ENCODE results near the gene CAMTA1.

The CAMTA1 gene

DNA sequence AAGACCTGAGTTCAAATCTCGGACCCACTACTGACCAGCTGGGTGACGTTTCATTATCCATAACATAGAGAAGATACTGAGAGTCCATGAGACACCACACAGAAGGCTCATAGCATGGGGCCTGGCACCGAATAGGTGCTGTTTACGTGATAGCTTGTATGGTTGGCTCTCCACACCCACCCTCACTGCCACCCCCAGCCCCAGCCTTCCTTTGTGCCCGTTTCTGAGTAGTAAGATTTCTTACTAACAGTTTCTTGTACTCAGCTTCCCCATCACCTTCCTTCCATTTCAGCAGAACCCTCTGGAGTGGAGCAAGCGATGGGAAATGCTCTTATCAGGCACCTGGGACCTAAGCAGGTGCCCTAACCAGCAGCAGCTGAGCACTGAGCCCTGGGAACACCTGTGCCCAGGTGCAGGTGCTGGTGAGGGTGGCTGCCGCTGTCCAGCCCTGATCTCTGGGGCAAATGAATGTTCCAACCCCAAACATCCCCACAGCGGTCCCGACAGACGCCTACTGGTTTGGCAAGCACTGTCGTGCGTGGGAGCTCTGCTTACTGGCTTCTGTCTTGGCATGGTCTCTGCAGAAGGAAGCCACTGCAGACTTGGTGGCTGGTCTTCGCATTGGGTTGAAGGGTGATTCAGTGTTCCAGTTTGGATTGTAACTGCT is 225.4 kb downstream of the CAMTA1 start:
- DNase-seq = no peak

- no peak for DNase-seq
These were observed 226.6 kb downstream of the CAMTA1 start for GRCh38 chr1:7011826-7012225.

DNA sequence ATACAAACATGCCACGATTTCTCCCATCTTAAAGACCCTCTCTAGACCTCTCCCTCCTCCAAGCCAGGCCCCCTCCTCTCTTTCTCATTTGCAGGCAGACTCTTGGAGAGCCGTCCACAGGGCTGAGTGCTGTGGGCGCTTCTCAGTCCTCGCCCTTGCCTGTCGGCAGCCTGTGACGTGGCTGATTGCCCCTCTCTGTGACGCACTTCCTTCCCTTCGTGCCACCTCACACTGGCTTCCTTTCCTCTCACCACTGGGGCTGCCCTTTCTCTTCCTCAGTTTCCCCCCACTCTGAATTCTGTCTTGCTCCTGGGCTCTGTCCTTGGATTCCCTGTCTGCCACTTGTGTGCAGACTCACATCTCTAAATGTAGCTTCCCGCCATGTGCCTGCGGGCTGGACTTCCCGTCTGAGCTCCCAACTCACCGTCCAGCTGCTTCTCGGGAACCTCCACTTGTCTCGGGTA is 227.2 kb downstream of the CAMTA1 start:
- no peak for DNase-seq

DNA sequence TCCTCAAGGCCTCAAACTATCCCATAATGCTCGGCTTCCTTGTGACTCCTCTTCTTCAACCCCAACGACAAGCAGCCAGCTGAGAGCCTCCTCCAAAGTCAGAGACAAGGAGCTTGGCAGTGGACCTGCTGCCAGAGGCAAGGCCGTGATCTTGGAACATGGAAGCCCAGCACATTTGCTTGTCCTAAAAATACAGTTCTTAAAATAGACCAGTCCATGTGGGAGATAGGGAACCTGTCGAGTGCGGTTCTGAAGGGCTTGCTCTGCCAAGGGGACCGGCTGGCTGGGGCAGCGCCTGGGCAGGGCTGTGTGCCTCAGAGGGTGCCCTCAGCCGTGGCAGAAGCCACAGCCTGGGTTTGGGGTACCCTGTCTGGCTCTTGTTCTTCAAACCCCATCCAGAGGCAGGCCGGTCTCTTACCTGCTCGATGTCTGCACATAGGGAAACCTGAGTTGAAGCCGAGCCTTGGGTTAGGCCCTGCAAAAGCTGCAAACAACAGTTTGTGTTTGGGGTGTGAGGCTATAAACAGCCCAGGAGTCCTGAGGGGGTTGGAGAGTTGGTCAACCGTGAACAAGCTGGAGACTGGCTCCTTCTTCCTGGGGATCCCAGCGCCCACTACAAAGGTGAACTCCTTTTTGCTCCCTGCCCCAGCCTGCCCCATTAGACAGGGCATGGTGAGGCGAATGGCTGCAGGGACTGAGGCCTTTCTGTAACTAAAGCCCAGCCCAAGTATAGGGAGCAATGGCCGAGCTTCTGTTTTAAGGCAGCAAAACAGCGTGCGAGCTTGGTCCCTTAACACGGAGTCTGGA is 228.8 kb downstream of the CAMTA1 start:
- no peak for DNase-seq

- no peak for DNase-seq
These were observed 229.3 kb downstream of the CAMTA1 start for GRCh38 chr1:7014640-7014930.

DNA sequence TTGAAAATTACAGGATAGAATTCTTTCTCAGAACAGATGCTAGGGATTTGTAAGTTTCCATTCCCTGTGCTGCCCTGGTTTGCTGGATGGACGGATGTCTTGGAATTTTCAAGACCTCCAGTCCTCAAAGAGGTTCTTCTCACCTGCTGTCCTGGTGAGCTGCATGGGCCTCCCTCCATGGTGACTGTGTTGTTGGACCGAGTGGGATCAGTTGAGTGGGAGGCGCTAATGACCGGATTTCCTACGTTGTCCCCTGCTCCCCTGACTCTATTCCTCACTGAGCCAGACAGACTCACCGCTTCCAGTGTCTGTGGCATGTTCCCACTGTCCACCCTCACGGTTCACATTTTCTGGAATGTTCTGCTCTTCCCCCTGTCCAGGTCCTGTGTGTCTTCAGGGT is 229.8 kb downstream of the CAMTA1 start:
- no peak for DNase-seq

- DNase-seq = no peak
These were observed 233.1 kb downstream of the CAMTA1 start for GRCh38 chr1:7018351-7018750.

- DNase-seq = no peak
These were observed 233.6 kb downstream of the CAMTA1 start for GRCh38 chr1:7018826-7019225.

- no peak for DNase-seq
These were observed 234.3 kb downstream of the CAMTA1 start for GRCh38 chr1:7019510-7019909.

DNA sequence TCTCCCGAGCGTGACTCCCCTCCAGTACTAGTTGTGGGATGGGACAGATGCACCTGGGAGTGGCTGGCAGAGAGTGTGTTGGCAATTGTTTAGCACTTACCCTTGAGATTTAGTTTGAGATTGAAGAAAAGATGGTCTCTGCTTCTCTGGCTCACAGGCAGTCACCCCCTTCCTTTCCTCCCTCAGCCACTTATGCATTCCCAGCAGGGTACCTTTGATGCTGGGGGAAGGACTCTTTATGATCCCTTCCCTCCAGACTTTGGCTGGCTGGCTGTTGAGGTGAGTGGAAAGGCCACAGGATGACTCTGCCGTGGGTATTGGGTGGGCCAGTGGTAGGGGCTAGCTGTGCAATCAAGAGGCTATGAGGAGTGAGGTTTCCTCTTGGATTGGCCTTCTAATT is 236.8 kb downstream of the CAMTA1 start:
- no peak for DNase-seq

- no peak for DNase-seq
These were observed 239.8 kb downstream of the CAMTA1 start for GRCh38 chr1:7025013-7025412.

- DNase-seq = no peak
These were observed 240.9 kb downstream of the CAMTA1 start for GRCh38 chr1:7026169-7026568.

DNA sequence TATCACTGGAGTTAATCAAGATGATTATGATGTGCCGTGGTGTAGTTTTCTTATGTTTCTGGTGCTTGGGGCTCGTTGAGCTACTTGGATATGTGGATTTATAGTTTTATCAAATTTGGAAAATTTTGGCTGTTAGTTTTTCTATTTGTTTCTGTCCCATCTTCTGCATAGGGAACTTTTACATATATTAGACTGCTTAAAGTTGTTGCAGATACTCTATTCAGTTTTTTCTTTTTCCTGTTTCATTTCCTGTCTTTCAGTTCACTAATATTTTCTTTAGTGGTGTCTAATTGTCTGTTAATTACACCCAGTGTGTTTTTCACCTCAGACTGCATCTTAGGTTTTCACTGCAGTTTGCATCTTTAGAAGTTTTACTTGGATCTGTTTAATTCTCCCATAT is 247.7 kb downstream of the CAMTA1 start:
- no peak for DNase-seq

DNA sequence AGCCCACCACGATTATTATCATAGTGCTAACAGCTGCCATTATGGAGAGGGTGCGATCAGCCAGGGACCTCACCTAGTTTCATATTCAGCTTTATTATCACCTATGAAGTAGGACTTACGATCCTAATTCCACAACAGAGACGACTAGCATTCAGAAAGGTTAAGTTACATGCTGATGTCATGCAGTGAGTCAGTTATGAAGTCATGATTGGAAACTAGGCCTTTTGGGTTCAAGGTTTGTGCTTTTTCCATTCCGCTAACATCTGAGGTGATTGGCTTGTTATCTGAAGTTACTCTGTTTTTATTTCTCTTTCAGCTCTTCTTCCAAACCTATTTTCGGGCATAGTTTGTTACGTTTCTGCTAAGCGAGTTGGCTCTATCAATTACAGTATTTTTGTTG is 251.1 kb downstream of the CAMTA1 start:
- no peak for DNase-seq

DNA sequence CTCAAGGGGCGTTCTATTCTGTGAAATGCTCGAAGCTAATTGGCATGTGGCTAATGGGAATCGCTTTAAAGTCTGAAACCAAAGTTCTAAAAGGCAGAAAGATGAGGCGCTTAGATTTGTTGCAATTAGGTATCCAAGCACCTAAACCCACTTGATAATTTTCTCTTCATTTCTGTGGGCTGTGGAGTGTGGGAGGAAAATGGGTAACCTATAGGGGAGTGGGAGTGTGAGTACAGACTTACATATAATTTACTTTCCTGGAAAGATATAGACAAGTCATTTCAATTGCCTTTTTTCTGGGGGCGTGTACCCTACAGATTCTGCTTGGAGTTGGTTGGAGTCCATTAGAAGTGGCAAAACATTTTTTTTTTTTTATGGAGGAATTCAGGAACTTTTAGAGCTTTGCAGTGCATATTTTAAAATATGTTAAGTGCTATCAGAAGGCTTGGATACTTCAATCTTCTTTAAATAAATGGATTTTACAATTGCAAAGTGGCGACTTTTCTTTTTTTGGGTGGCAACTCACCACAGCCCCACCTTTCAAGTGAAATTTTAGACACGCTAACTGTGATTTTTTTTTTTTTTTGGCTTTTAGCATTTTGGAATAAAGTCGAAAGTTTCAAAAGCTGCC is 254.5 kb downstream of the CAMTA1 start:
- no peak for DNase-seq

DNA sequence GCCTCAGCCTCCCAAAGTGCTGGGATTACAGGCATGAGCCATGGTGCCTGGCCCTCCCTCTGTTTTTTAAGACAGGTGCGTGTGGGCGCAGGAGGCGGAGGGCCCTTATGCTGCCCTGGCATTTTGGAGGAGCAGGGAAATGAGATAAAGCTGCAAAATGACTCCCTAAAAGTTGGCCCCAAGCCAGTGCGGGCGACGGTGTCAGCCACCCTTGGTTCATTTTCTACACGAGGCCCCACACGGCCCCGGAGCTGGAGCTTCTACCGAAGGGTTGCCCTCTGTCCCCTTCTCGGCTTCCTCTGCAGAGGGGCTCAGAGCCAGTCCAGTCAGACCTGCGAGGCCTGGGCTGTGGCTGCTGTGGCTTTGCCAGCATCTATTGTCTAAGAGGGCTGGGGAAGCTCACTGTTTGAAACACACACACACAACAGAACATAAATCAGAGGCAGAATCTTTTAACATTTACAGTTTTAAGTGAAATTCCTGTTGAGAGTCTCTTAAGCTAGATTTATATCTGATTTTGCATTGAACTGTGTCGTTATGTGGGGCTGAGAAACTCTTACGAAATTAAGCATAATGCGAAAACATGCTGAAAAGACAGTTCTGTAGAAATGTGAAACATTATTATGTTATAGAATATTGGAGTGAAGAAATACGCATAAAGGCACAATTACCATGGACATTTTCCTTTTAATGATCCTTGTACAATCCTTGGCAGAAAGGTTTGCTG is 255.9 kb downstream of the CAMTA1 start:
- DNase-seq = no peak

GRCh38 chr1:7042322-7043190 is 257.3 kb downstream of the CAMTA1 start:
- DNase-seq = no peak

GRCh38 chr1:7043191-7043549 is 257.9 kb downstream of the CAMTA1 start:
- no peak for DNase-seq

- DNase-seq = no peak
These were observed 258.7 kb downstream of the CAMTA1 start for GRCh38 chr1:7043719-7044535.

DNA sequence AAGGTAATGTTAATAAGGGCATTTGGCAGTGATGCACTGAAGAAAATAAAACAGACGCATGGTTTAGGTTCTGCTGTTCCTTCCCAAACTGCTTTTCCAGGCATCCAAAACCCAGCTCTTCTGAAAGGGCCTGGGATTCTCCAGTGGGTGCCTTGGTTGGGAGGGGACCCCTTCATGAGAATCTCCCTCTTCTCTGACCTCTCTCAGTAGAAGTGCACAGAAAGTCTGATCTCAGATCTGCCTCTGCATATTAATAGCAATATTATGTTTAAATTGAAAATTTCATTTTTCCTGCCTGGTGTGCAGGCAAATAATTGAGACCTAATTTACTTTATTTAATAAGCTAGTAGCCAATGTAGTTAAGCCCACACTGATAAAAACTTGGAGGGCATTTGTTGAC is 260.6 kb downstream of the CAMTA1 start:
- no peak for DNase-seq

DNA sequence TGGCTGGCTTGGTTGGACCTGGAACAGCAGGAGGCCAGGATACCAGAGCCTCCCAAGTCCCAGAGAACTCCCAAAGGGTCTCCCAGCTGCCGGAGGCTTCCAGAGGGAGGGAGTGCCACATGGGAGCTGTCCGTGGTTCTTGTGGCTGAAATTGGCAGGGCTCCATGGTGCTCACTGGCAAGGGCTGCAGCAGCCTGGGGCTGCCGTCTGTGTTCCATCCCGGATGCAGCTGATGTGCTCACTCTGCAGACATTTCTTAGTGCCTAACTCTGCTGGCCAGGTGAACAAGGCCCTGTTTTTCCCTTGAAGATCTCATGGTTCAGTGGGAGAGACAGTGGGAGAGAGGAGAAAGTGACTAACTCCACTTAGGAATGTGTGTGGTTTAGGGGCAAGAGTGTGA is 261.1 kb downstream of the CAMTA1 start:
- DNase-seq = no peak

DNA sequence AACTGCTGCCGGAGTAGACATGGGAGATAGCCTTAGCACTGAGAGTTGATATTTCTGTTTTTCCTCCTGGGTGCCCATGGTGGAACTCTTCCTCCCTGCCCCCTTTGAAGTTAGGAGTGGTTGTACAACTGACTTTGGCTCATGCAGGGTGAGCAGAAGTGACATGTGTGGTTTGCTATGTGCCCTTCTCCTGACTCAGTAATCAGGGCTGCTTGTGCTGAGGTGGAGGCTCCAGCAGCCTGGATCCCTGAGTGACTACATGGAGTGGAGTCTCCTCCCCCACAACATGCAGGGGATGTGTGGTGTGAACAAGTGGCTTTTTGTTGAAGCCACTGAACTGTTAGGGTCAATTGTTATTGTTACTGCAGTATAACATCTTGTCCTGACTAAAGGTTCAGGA is 261.6 kb downstream of the CAMTA1 start:
- no peak for DNase-seq

Data from GDM1 (cell line).